Stimulated activated CD4-positive, alpha-beta T cell treated with anti-CD3 and anti-CD28 coated beads, TNF-alpha, amount 100 ng/mL, for 1 hour (primary cell): ENCODE data around the gene TRIM49D1.
"Not testable (repeated sequence)": the region's sequence is repeated elsewhere in the genome, so short reads cannot be mapped to it uniquely, and the experiment has no call there.

Experiments
- DNase-seq, 3 donors: peaks; one replicate each; pipeline ENCODE4 v3.0.0-alpha.2; 2020; ENCODE audit warnings: low read depth in 3 of 3, low spot score in 1 of 3

TRIM49D1 gene

DNA sequence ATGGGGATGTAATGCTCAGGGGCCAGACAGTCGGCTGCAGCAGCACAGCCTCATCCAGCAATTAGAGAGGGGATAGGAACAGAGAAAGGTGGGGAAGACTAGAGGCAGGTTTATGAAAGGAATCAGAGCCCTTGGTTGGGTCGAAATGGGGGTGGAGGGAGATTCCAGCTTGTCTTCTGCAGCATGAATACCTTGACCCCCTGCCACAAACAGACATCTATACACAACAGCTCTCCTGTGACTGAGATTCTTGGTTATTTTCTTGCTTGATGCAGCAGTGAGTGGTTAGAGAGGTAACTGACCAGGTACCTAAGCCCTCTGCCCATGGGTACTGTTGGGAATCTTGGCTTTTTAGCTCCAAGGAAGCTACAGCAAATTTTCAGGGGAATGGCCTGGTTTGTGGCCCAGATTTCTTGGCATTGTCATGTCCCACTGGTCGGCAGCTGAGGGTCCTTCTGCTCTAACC, at the start of gene TRIM49D1:
TSS of gene TRIM49D1 (minus strand) at position 51 of the 466 bp plus-strand sequence. CDS start 4,535 bp downstream, outside the sequence.
- DNase-seq, result no peak

DNA sequence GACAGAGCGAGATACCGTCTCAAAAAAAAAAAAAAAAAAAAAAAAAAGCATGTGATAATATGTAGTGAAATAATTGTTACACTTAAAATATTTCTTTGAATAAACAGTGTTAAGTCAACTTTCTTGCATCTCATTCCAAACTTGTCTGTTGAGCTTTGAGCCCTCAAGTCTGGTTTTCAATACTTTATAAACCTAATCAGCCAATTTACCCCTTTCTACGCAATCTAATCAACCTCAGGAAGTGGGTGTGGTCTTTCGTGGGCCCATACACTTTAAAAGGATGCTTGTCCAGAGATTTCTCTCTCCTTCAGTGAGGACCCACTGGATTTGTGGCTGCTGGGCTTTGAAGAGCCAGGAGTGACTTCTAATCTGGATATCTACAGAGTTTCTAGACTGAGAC, 43.7 kb upstream of the TRIM49D1 start, which contains the start of gene TRIM64:
TSS of gene TRIM64 (plus strand) at position 301 of the 400 bp plus-strand sequence. CDS start 2,467 bp downstream, outside the sequence.
- DNase-seq, result not testable (repeated sequence)

DNA sequence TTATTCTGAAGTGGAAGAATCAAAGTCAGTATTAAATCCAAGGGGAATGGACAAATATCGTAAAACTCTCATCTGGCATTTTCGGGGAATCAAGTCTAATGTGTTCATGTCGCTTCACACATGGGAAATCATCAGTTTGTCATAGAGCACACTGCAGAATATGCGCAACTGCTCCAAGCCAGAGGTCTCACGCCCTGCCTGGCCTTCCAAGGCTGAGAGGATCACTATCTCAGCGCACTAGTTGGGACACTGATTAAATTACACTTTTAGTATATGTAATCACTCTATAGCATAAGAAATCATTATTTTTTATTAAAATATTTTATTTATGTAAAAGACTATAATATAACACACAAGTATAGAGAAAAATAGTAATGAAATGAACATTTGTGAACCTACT, 38.8 kb upstream of the TRIM49D1 start:
- DNase-seq, result not testable (repeated sequence)

DNA sequence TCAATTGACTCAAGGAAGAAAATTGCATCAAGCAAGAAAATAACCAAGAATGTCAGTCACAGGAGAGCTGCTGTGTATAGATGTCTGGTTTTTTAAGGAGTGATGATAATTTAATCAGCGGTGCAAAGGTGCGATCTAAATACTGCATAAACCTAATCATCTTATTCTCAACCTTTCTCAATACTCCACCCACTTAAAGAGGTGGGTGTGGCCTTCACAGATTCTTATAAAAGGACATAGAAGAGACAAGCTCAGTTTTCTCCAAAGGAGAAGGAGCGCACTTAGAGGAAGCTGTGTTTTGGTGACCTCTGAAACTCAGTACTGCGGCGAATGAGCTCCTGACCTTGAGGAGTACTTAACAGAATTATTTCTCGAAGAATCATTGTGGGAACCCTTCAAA, 1.7 kb upstream of the TRIM49D1 start, which contains the start of gene TRIM49D2:
TSS of gene TRIM49D2 (plus strand) at position 301 of the 400 bp plus-strand sequence. CDS start 2,698 bp downstream, outside the sequence.
- not testable (repeated sequence) for DNase-seq

DNA sequence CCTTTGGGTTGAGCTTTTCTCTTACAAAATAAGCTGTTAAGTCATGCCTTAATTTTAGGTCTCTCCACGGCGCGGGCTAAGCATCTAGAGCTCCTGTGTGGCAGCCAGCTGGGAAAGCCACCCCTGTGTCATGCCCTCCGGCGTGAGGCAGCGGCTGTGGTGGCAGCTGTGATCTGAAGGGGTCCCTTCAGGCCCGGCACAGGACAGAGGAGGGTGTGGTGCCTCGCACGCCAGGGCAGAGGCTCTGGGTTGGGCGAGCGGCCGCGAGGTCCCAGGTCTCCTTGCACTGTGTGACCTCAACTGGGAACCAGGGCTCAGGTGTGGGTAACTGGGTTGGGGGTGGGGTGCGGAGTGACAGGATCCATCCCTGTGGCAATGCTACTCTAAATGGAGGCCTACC, 21.2 kb downstream of the TRIM49D1 start:
- not testable (repeated sequence) for DNase-seq

DNA sequence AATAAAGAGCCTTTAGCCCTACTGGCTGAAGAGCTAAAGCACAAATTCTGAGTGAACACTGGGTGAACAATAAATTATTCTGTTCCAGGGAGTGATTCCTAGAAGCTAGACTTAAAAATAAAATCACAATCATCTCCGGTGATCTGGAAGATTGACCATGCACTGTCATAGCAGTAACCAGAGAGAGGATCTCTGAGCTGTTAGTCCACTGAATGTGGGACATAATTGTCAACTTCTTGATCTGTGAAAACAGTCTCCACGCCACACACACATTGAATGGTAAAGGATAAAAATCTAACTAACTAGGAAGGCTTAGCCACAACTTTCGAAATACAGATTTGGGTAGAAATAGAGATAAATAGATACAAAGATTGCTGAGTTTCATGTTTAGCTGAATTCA, 28.8 kb downstream of the TRIM49D1 start:
- DNase-seq, result not testable (repeated sequence)

- not testable (repeated sequence) for DNase-seq
Measured at GRCh38 chr11:89877511-89877910, 44.5 kb downstream of the TRIM49D1 start.

DNA sequence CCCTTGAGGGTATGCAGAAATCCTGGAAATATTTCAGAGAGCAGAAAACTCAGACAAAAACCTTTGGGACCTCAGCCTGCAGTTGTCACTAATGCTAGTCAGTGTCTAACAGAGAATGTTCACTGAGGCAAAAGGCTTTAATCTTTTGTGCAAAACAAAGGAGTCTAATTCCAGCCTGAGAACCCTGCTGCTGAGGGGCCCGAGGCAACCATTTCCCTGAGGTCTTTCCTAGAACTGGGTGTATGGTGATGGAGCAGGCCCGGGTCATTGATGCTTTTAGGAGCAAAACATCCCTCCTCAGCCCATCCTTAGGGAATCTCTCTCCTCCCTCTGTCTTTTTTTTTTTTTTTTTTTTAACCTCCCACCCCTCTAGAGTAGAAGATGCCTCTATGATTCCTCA, 49.5 kb downstream of the TRIM49D1 start:
- not testable (repeated sequence) for DNase-seq

DNA sequence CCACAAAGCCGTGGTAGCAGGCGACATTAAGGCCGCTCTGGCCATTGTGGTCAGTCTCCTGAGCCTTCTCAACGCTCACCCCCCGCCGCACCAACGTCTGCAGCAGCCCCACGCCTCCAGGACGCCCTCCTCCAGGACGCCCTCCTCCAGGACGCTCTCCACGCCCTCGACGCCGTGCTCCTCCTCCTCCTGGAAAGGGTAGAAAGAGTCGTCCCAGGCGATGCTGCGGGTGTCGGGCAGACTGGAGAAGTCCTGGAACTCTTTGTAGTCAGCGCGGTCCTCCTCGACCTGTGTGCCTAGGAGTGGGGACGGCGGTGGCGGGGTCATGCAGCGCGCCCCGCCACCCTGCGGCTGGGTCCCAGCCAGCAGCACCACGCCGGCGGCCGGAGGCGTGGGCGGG, 56.8 kb downstream of the TRIM49D1 start:
- DNase-seq, result not testable (repeated sequence)

- DNase-seq, result not testable (repeated sequence)
Measured at GRCh38 chr11:89863906-89864704, 57.9 kb downstream of the TRIM49D1 start.
